NCI-H82 treated with DMSO at 0.1 percent for 48 hours (cell line): Measurements from ENCODE around the gene ATXN3L.
"Not testable (repeated sequence)": the region's sequence is repeated elsewhere in the genome, so short reads cannot be mapped to it uniquely, and the experiment has no call there.

Source experiments
- DNase-seq: peaks from one replicate; lab custom pipeline; 2025; ENCODE audit not compliant: unreplicated experiment; lab: John Stamatoyannopoulos, UW

Gene ATXN3L

GRCh38 chrX:13307041-13307440, 12.8 kb downstream of the ATXN3L start:
- DNase-seq, result no peak

- no peak for DNase-seq
These were observed 14.7 kb downstream of the ATXN3L start for GRCh38 chrX:13305108-13305507.

- DNase-seq, result no peak
These were observed 15.8 kb downstream of the ATXN3L start for GRCh38 chrX:13304052-13304451.

- not testable (repeated sequence) for DNase-seq
These were observed 16.6 kb downstream of the ATXN3L start for GRCh38 chrX:13303248-13303647.

- DNase-seq, result no peak
These were observed 21.0 kb downstream of the ATXN3L start for GRCh38 chrX:13298836-13299235.

GRCh38 chrX:13295841-13296240, 24.0 kb downstream of the ATXN3L start:
- DNase-seq, result no peak

GRCh38 chrX:13293700-13294099, 26.2 kb downstream of the ATXN3L start:
- no peak for DNase-seq

GRCh38 chrX:13290891-13291614, 28.8 kb downstream of the ATXN3L start:
- no peak for DNase-seq

GRCh38 chrX:13288671-13289070, 31.2 kb downstream of the ATXN3L start:
- no peak for DNase-seq

GRCh38 chrX:13287816-13288215, 32.0 kb downstream of the ATXN3L start:
- DNase-seq, result no peak

- no peak for DNase-seq
These were observed 34.2 kb downstream of the ATXN3L start for GRCh38 chrX:13285693-13286092.

- no peak for DNase-seq
These were observed 34.6 kb downstream of the ATXN3L start for GRCh38 chrX:13285229-13285628.

- DNase-seq, result no peak
These were observed 35.3 kb downstream of the ATXN3L start for GRCh38 chrX:13284570-13284969.

GRCh38 chrX:13283950-13284546, 35.8 kb downstream of the ATXN3L start:
- no peak for DNase-seq

- no peak for DNase-seq
These were observed 36.3 kb downstream of the ATXN3L start for GRCh38 chrX:13283512-13283911.

GRCh38 chrX:13281289-13281688, 38.6 kb downstream of the ATXN3L start:
- DNase-seq, result no peak

- no peak for DNase-seq
These were observed 40.4 kb downstream of the ATXN3L start for GRCh38 chrX:13279279-13280018.

- no peak for DNase-seq
These were observed 42.3 kb downstream of the ATXN3L start for GRCh38 chrX:13277539-13277938.

- no peak for DNase-seq
These were observed 42.9 kb downstream of the ATXN3L start for GRCh38 chrX:13276991-13277390.

- DNase-seq, result no peak
These were observed 44.8 kb downstream of the ATXN3L start for GRCh38 chrX:13275031-13275430.

- DNase-seq, result no peak
These were observed 47.4 kb downstream of the ATXN3L start for GRCh38 chrX:13272426-13272825.

GRCh38 chrX:13271511-13271910, 48.3 kb downstream of the ATXN3L start:
- no peak for DNase-seq
